Femur (tissue), 1 donor: Measurements from ENCODE around the gene SCGB1A1.

ENCODE experiments used
- DNase-seq: peaks from one replicate; pipeline ENCODE4 v3.0.0-alpha.2; 2017

SCGB1A1 gene

DNA sequence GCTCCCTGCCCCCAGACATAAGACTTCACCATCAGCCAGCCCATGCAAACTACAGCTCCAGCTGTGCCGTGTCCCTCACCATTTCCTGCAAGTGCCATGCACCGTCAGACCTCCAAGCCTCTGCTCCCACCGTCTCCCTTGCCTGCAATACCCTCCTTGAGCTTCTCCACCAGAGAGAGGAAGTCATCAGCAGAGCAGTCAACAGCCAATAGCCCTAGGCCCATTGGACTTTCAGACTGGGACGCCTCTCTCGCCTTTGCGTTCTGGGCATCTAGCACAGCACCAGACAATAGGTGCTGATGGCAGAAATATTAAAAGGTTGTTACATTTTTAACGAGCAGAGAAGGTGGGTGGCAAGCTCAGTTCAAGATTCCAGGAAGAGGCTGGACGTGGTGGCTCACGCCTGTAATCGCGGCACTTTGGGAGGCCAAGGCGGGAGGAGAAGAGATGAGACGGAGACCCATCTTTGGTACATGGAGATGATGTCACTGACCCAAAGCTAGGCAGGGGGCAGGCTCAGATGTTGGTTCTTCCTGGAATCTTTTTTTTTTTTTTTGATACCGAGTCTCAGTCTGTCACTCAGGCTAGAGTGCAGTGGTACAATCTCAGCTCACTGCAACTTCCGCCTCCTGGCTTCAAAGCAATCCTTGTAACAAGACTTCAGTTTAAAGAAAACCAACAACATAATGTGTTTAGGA is 31.9 kb downstream of the SCGB1A1 start:
- no peak for DNase-seq

DNA sequence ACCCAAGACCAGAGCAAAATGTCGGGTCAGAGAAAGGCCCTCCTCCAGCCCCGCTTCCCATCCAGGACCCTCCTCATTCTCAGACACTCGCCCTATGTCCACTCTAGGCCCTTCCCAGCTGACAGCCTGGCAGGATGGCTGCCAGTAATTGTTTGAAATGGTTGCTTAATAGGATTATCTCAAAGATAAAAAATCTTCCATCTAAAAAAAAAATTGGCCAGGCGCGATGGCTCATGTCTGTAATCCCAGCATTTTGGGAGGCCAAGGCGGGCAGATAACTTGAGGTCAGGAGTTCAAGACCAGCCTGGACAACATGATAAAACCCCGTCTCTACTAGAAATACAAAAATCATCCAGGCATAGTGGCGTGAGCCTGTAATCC is 32.4 kb downstream of the SCGB1A1 start:
- no peak for DNase-seq

DNA sequence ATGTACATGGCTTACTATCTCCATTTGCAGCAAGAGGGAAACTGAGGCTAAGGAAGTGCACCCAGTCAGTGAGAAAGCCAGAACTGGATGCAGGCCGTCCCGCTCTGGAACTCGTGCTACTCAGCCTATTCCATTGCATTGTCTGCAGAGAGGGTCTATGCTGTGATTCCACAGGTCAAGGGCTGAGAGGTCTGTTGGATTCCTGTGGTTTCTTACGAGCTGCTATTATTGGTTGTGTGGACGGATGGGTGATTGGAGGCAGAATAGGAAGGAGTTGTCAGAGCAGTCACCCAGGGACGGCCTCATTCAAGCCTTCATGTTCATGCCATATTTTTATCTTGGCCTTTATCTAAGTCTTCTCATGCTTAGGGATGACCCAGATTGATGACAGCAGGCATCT is 33.4 kb downstream of the SCGB1A1 start:
- no peak for DNase-seq

DNA sequence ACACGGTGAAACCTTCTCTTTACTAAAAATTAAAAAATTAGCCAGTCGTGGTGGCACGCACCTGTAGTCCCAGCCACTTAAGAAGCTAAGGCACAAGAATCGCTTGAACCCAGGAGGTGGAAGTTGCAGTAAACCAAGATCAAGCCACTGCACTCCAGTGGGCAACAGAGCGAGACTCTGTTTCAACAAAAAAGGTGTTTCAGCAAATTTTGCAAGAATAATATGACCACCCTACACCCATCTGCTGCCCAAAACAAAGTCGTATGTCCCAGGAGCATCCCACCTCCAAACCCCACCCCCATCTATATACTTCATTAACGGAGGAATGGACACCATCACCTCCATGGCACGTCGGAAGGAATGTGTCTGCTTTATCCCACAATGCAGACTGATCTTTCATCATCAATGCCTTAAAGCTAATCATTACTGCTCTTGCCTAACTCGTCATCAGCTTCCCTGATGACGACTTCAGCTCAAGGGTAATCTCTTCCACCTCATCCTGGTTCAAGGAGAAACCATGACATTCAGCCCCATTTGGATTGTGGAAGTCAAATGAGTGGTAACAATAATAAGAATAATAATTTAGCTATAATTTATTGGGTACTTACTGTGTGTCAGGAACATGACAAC is 34.1 kb downstream of the SCGB1A1 start:
- no peak for DNase-seq

DNA sequence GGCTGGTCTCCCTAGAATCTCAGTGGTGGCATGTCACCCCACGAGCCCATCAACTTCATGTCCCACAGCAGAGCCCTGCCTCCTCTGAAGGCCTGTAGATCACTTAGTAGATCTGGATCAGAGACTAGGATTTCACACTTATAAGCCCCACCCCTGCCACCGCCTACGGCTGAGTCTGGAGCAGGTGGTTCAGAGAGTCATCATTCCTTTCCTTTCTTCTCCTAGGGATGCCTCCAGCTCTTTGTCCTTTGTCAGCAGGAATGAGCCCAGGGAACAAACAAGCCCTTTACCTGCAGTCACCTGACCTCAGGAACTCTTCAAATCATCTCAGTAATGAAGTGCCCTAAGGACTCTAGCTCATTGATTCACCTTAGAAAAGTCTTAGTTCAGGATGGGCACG is 37.8 kb downstream of the SCGB1A1 start:
- no peak for DNase-seq

DNA sequence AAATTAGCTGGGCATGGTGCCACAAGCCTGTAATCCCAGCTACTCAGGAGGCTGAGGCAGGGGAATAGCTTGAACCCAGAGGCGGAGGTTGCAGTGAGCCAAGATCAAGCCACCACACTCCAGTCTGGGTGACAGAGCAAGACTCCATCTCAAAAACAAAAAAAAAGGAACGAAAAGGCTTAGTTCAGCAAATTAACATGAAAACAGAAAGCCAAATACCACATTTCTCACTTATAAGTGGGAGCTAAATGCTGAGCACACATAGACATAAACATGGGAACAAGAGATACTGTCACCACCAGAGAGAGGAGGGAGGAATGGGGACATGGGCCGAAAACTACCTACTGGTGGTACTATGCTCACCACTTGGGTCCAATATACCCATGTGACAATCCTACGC is 38.6 kb downstream of the SCGB1A1 start:
- DNase-seq = no peak

DNA sequence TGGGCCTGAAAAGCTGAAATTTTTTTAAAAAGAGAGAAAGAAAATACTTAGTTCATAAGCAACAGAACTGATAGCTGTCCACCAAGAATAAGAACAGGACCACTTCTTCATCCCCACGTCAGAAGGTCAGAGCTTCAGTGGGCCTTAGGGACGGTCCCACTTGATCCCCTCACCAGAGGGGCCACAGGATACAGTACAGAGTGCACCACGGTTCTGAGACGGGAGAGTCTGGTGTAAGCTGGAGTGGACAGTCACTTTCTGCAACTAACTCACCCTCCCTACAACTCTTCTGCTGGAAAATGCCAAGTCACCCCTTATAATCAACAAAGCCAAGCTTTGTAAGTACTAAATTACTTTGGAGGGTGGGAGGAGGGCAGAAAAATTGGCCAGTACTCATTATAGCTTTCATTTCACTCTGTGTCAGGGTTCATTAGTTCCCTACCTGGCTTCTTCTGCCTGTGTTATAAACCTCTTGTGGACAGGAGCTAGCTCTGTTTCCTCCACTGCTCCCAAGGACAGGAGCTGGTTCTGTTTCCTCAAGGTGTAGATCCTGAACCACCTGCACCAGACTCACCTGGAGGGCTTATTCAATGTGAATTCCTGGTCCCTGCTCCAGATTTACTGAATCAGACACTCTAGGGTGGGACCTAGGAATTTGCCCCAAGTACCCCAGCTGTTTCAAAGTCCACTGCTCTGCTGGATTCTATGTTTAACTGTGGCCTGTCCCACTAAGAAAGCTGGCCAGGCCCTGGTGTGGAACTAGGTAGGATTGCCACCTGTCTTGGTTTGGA is 39.6 kb downstream of the SCGB1A1 start:
- DNase-seq = no peak

DNA sequence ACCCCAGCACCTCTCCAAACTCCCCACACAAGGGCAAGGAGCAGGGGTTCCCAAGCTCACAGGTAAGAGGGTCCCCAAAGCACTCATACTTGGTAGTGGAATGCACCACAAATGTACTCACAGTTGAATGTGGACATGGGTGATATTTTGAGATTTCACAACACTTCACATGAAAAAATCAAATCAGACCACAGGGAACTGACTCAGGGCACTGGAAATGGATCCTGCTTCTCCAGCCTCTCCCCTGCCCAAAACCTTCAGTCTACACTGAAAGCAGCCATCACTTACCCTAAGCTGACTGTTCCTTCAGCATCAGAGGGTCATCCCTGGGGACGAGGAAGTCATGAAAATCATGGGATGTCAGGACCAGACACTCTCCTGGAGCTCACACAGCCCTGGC is 40.2 kb downstream of the SCGB1A1 start:
- DNase-seq = no peak

DNA sequence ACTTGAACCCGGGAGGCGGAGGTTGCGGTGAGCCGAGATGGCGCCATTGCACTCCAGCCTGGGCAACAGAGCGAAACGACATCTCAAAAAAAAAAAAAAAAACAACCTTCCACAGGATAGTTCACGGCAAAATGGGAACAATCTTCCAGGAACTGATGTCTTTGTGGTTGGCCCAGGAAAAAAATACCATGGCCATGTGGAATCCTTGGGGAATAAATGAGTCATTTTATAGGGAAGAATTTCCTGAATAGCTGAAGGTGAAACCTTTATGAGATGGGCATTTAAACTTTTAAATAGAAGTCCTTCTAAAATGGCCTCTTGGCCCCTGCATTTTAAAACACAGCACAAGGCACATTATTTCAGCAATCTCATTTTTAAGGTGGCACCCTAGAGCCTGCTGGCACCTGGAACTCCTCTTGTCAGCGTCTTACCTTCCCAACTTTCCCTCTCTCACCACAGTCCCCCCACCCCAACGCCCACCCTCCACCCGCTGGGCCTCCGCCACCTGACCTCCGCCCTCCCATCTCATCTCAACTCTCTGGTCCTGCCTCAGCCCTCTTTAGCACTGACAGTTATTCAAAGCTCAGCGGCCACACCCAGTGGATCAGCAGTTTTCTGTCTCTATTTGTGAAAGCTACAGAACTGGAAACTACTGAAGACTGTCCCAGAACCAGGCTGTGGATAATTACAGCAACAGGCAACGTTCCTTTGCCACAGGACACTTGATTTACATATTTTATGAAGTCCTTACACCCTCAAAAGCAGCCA is 43.1 kb downstream of the SCGB1A1 start:
- no peak for DNase-seq

DNA sequence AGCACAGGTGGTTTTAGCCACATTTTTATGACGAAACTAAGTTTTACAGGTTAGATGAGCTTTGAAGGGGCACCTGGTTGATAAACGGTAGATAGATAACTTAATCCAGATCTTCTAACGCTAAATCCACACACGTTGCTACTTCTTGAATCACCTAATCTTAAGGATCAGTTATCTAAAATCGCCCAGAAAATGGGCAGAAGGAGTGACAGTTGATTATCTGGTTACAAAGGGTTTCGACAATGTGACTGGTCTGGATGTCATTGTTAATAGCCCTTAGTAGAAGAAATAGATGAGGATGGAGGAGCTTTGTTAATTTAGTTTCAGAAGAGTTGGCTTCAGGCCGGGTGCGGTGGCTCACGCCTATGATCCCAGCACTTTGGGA is 43.7 kb downstream of the SCGB1A1 start:
- no peak for DNase-seq

DNA sequence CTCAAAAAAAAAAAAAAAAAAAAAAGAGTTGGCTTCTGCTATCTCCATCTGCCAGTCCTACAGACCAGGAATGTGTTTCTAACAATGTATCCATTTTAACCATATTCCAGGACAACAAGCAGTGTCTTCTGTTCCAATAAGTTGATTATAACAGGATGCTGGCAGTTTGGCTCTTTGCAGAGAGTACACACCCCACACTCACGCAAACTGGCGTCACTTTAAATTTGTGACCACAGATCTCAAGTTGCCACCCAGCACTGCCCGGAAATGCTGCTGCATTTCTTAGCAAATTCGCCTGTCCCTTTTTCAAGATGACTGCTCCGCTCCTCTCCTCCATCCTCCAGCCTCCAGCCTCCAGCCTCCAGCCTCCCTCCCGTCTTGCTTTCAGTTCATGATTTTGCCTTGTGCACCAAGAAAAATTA is 44.3 kb downstream of the SCGB1A1 start:
- no peak for DNase-seq

DNA sequence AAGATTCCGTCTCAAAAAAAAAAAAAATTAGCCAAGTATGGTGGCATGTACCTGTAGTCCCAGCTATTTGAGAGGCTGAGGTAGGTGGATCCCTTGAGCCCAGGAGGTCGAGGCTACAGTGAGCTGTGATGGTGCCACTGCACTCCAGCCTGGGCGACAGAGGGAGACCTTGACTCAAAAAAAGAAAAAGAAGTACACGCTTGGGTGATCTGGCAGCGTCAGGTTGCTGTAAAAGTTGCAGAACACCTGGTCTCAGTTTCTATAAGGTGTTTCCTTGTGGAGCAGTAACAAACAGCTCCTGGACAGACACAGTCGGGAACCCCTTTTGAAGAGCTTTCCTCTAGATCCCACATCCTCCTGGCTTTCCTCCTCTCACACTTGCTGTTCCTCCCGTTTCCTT is 45.8 kb downstream of the SCGB1A1 start:
- DNase-seq = no peak

DNA sequence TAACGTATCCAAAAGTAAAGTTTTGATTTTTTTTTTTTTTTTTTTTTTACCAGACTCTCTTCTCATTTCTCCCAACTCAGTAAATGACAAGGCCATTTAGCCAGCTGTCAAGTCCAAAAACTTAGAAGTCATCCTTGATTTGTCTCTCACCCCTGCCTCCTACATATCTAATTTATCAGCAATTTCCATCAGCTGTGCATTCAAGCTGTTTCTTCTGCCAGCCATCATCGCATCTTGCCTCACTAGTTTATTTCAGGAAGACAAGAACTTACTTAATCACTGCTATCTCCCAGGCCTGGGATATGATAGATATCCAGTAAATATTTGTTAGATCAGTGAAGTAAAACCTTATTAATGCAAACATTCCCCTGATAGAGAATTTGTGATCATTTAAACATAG is 47.6 kb downstream of the SCGB1A1 start:
- DNase-seq = no peak

DNA sequence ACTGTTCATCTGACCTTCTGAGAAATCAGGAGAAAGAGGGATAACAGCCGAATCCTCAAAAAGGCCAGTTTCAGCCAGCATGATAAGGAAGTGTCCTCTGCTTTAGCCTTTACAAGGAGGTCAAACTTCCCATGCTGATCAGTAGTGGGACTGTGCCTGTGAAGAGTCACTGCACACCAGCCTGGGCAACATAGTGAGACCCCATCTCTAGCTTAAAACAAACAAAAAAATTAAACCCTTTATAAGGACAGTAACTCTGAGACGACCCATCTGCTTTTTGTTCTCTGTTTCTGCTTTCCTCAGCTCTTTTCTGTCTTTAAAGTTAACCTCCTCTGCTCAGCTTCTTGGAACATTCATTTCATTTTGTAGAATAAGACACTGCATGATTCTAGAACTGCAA is 49.7 kb downstream of the SCGB1A1 start:
- no peak for DNase-seq

DNA sequence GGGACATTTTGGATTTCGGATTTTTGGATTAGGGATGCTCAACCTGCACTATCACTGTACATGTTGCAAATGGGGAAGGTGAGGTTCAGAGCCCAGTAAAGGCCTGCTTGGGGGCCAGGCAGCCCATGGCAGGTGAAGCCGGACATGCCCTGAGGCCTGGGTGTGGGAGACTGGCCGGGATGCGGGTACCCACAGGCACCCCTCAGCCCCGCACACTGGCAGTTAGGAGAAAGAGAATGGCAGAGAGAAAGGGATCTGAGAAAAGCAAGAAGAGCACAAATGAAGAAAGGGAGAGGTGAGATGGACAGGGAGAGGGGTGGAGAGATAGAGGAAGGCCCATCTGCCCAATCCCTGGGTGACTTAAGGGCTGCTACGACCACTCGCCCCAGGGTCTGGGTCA is 52.8 kb downstream of the SCGB1A1 start:
- DNase-seq = no peak

DNA sequence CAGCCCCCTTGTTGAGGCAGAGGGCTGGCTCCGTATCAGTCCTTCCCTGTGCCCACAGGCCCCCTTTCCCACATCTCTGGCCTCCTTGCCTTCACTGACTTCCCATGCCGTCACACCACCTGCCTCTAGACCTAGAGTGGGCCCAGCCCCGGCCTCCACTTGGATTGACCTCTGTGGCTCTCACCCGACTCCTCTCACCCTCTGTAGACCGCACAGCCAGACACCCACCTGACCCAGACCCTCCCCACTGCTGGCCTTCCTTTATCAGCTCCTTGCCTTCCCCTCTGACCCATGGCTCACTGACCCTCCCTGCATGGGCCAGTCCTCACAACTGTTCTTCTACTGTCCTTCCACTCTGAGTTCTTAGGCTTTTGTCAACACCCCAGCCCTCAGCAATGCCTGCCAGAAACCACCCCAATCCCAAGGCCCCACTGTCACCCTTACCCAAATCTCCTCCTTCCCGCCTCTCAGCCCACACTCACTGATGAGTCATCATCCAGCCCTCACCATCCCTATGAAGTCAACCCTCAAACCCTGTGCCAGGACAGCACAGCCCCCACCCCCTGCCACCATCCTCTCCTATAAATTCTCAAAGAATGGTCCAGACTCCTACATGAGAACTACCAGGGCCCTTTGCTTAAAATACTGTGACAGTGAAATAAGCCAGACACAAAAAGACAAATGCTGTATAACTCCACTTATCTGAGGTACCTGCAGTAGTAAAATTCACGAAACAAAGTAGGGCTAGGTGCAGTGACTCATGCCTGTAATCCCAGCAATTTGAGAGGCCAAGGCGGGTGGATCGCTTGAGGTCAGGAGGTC is 53.4 kb downstream of the SCGB1A1 start:
- no peak for DNase-seq
